Body of pancreas (tissue), 4 donors: ENCODE data around the gene C1QTNF8. TPM values are rescaled to one million over a fixed set of nuclear protein-coding genes. Genes with fewer than 3 reads are reported as not detected.

Source experiments
- ATAC-seq: fragments of 150-250 bp; one replicate; pipeline ENCODE4 v1.9.1; 2016
- DNase-seq, 4 donors: peaks; one replicate each; pipeline ENCODE4 v3.0.0-alpha.2; 2019
- H3K27ac ChIP-seq, 4 donors: fragments of 200-600 bp; sonication (generic); 1 replicate in 3 of 4; 2 replicates in 1 of 4; pipeline versions ENCODE4 v1.5.1 to v1.6.1; 2016 to 2019; ENCODE audit warnings: mild to moderate bottlenecking in 1 of 4, mixed read lengths in 1 of 4, moderate library complexity in 1 of 4
- H3K27me3 ChIP-seq, 2 donors: fragments of 200-600 bp; sonication (generic); one replicate each; pipeline ENCODE4 v1.6.0; 2016; ENCODE audit warnings: mild to moderate bottlenecking in 1 of 2
- H3K36me3 ChIP-seq, 2 donors: fragments of 200-600 bp; sonication (generic); replicated peaks in 1 of 2; 2 replicates each; pipeline ENCODE4 v1.5.1; 2016; ENCODE audit warnings: low read depth in 2 of 2; ENCODE audit not compliant: insufficient read depth in 1 of 2
- H3K4me1 ChIP-seq: fragments of 200-600 bp; sonication (generic); one replicate; pipeline ENCODE4 v1.6.0; 2016
- H3K4me3 ChIP-seq, 2 donors: fragments of 200-600 bp; sonication (generic); 1 replicate in 1 of 2; 2 replicates in 1 of 2; pipeline ENCODE4 v1.5.1; 2016 to 2019
- H3K9me3 ChIP-seq, 3 donors: fragments of 200-600 bp; sonication (generic); 1 replicate in 2 of 3; 2 replicates in 1 of 3; pipeline ENCODE4 v1.5.1; 2016
- CTCF ChIP-seq, 7 experiments: fragments of 450-650 bp in 4 of 7; fragments of 200-600 bp in 3 of 7; sonication (generic) in 3 of 7; IDR thresholded peaks; one replicate each; pipeline ENCODE4 v1.5.1; 2016 to 2019; ENCODE audit warnings: antibody characterized with exemption in 7 of 7
- POLR2A ChIP-seq, 3 donors: fragments of 450-650 bp; IDR thresholded peaks; one replicate each; pipeline ENCODE4 v1.6.1; 2016; ENCODE audit warnings: antibody characterized with exemption in 3 of 3, mild to moderate bottlenecking in 2 of 3
- WGBS, 2 donors: methylation state at CpG; one replicate each; pipeline ENCODE4 v1.1.5; 2017; 5-methylcytosine and 5-hydroxymethylcytosine counted together
- intact Hi-C: fragments of 100-400 bp; cut with DNase I; formaldehyde crosslinking; loops from one replicate; pipeline ENCODE4 v1.15.1; 2023
- total RNA-seq, 2 donors: library from RNA; depleted of rRNA; stranded (reverse); fragments of >200 nt; gene quantifications; one replicate each; pipeline ENCODE4 v1.1.0, GENCODE V29; 2016

The C1QTNF8 gene
- total RNA-seq, 2 donors from 2014 or later: not detected

- ATAC-seq (no peak), DNase-seq (no peak)
- no peaks in the 10 kb centered on the region for H3K27me3 ChIP-seq
- peaks cover 0 to 5% (median 0%) of the 10 kb centered on the region in 3 donors for H3K9me3 ChIP-seq
- peaks cover 5% of the 10 kb centered on the region for H3K4me1 ChIP-seq
- no peaks in the 10 kb centered on the region for H3K36me3 ChIP-seq
- no peak overlapping the region for H3K4me3 ChIP-seq
- H3K27ac ChIP-seq: no peak overlapping the region
- intact Hi-C loops: no loop called here
- TF ChIP-seq CTCF (IDR thresholded peaks at IDR 0.05): no peak
- no peak for TF ChIP-seq POLR2A (IDR thresholded peaks at IDR 0.05)
- 57% methylated on average over 34 of the region's 38 CpGs; no CpG with 5 or more reads in 1 of the 2 donors for WGBS, 2 donors
Measured at GRCh38 chr16:1045310-1045992, 50.6 kb downstream of the C1QTNF8 start.

- H3K27me3 ChIP-seq: no peaks in the 10 kb centered on the region
Measured at GRCh38 chr16:1044460-1045309, 51.4 kb downstream of the C1QTNF8 start.

GRCh38 chr16:1043881-1044451 lies 52.1 kb downstream of the C1QTNF8 start:
- Histone ChIP-seq H3K27me3 (no peaks in the 10 kb centered on the region), H3K9me3 (peaks cover 0 to 5% (median 0%) of the 10 kb centered on the region in 3 donors), H3K27ac (no peak overlapping the region), H3K36me3 (no peaks in the 10 kb centered on the region), H3K4me1 (peaks cover 5% of the 10 kb centered on the region), H3K4me3 (no peak overlapping the region)
- ATAC-seq (no peak), DNase-seq (no peak)
- no peak for TF ChIP-seq POLR2A (IDR thresholded peaks at IDR 0.05)
- TF ChIP-seq CTCF (IDR thresholded peaks at IDR 0.05): no peak
- intact Hi-C loops: no loop called here
- 30 to 57% methylated on average over 2 to 34 of the region's 40 CpGs for WGBS, 2 donors

More at GRCh38 chr16:1044460-1045309, 51.4 kb downstream of the C1QTNF8 start:
- no peak for DNase-seq
- intact Hi-C loops: no loop called here
- no peak overlapping the region for H3K4me3 ChIP-seq
- peaks cover 5% of the 10 kb centered on the region for H3K4me1 ChIP-seq
- ATAC-seq: no peak
- H3K9me3 ChIP-seq: peaks cover 0 to 5% (median 0%) of the 10 kb centered on the region in 3 donors
- no peak for TF ChIP-seq POLR2A (IDR thresholded peaks at IDR 0.05)
- no peak for TF ChIP-seq CTCF (IDR thresholded peaks at IDR 0.05)
- H3K27ac ChIP-seq: no peak overlapping the region
- 66 to 73% methylated on average over 17 to 42 of the region's 43 CpGs for WGBS, 2 donors
- H3K36me3 ChIP-seq: no peaks in the 10 kb centered on the region

- DNase-seq (peak in 2 of 4 donors; percentile 11 to 28), ATAC-seq (no peak)
- Histone ChIP-seq H3K9me3 (peaks cover 0 to 5% (median 0%) of the 10 kb centered on the region in 3 donors), H3K36me3 (no peaks in the 10 kb centered on the region), H3K4me1 (no peaks in the 10 kb centered on the region), H3K4me3 (no peak overlapping the region), H3K27me3 (no peaks in the 10 kb centered on the region), H3K27ac (no peak overlapping the region)
- WGBS, 2 donors: 46 to 62% methylated on average over 8 to 9 of the region's 19 CpGs
- no peak for TF ChIP-seq POLR2A (IDR thresholded peaks at IDR 0.05)
- TF ChIP-seq CTCF (IDR thresholded peaks at IDR 0.05): no peak
- intact Hi-C loops: no loop called here
Measured at GRCh38 chr16:1042866-1043265, 53.2 kb downstream of the C1QTNF8 start.
